WTC11 (cell line): ENCODE data around the gene WSCD2.

Experiments
- CBFB ChIP-seq: sonication (generic); formaldehyde crosslinking; IDR thresholded peaks from 2 replicates; pipeline ENCODE4 v1.8.1; 2022; ENCODE audit warnings: mild to moderate bottlenecking, low read depth, missing genetic modification reagents
- OVOL2 ChIP-seq: fragments of 250-450 bp; sonication (Bioruptor Pico); IDR thresholded peaks from 2 replicates; pipeline ENCODE4 v1.9.0; 2021; ENCODE audit warnings: mild to moderate bottlenecking, borderline replicate concordance
- PRRX2 ChIP-seq: fragments of 250-450 bp; sonication (Bioruptor Pico); IDR thresholded peaks from 2 replicates; pipeline ENCODE4 v1.8.0; 2021; ENCODE audit warnings: mild to moderate bottlenecking
- SP1 ChIP-seq: sonication (generic); formaldehyde crosslinking; conservative IDR thresholded peaks from 2 replicates; pipeline ENCODE4 v1.8.1; 2022; ENCODE audit warnings: missing genetic modification reagents
- TP53 ChIP-seq: sonication (generic); formaldehyde crosslinking; IDR thresholded peaks from 2 replicates; pipeline ENCODE4 v1.8.1; 2023; ENCODE audit warnings: mild to moderate bottlenecking, missing genetic modification reagents
- USF1 ChIP-seq: sonication (generic); formaldehyde crosslinking; IDR thresholded peaks from 2 replicates; pipeline ENCODE4 v1.8.0; 2022; ENCODE audit warnings: mild to moderate bottlenecking, missing genetic modification reagents
- TF ChIP-seq, protein P1 (sequence below): fragments of 200-600 bp; IDR thresholded peaks from 2 replicates; pipeline ENCODE4 v1.8.0; 2022; ENCODE audit warnings: antibody characterized with exemption

- TF ChIP-seq, protein P1, sequence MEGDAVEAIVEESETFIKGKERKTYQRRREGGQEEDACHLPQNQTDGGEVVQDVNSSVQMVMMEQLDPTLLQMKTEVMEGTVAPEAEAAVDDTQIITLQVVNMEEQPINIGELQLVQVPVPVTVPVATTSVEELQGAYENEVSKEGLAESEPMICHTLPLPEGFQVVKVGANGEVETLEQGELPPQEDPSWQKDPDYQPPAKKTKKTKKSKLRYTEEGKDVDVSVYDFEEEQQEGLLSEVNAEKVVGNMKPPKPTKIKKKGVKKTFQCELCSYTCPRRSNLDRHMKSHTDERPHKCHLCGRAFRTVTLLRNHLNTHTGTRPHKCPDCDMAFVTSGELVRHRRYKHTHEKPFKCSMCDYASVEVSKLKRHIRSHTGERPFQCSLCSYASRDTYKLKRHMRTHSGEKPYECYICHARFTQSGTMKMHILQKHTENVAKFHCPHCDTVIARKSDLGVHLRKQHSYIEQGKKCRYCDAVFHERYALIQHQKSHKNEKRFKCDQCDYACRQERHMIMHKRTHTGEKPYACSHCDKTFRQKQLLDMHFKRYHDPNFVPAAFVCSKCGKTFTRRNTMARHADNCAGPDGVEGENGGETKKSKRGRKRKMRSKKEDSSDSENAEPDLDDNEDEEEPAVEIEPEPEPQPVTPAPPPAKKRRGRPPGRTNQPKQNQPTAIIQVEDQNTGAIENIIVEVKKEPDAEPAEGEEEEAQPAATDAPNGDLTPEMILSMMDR = no peak
- no peak for TF ChIP-seq USF1 (CRISPR knock-in tag)
- TF ChIP-seq PRRX2 (CRISPR knock-in tag) = no peak
- no peak for TF ChIP-seq TP53
- TF ChIP-seq SP1 (CRISPR knock-in tag) = no peak
- TF ChIP-seq OVOL2 (CRISPR knock-in tag) = no peak
- no peak for TF ChIP-seq CBFB
Measured at GRCh38 chr12:108087900-108088299, 41.2 kb upstream of the WSCD2 start.
